Nephron progenitor cell (in vitro differentiated cells): ENCODE data around the gene HOXD11.

Source experiments
- DNase-seq: peaks from one replicate; pipeline ENCODE4 v3.0.0; 2021
- H3K27ac Mint-ChIP-seq: 2 replicates; pipeline ENCODE4 v1.8.0; 2021; ENCODE audit warnings: mild to moderate bottlenecking, moderate library complexity, mixed read lengths
- H3K27me3 Mint-ChIP-seq: 2 replicates; pipeline ENCODE4 v1.8.0; 2021; ENCODE audit warnings: mild to moderate bottlenecking, low read depth, mixed read lengths; ENCODE audit not compliant: poor library complexity
- H3K36me3 Mint-ChIP-seq: 2 replicates; pipeline ENCODE4 v1.8.0; 2021; ENCODE audit warnings: low read depth, mixed read lengths
- H3K4me1 Mint-ChIP-seq: 2 replicates; pipeline ENCODE4 v1.8.0; 2021; ENCODE audit warnings: mixed read lengths
- H3K4me3 Mint-ChIP-seq: 2 replicates; pipeline ENCODE4 v1.8.0; 2021; ENCODE audit warnings: mild to moderate bottlenecking, moderate library complexity, mixed read lengths
- H3K9me3 Mint-ChIP-seq: 2 replicates; pipeline ENCODE4 v1.8.0; 2021; ENCODE audit warnings: mild to moderate bottlenecking, moderate library complexity, mixed read lengths
- TF ChIP-seq, protein P1 (sequence below): fragments of 200-600 bp; sonication (generic); IDR thresholded peaks from 2 replicates; pipeline ENCODE4 v1.5.0; 2021; ENCODE audit warnings: antibody characterized with exemption

HOXD11 gene

GRCh38 chr2:176125772-176126054 lies 18.6 kb downstream of the HOXD11 start:
- Mint-ChIP-seq H3K36me3 (peaks cover 13% of the 10 kb centered on the region), H3K27me3 (peaks cover 5% of the 10 kb centered on the region), H3K4me3 (peak overlapping the region; percentile 95), H3K9me3 (no peaks in the 10 kb centered on the region), H3K27ac (peak overlapping the region; percentile 100), H3K4me1 (peaks cover 53% of the 10 kb centered on the region)
- TF ChIP-seq, protein P1, sequence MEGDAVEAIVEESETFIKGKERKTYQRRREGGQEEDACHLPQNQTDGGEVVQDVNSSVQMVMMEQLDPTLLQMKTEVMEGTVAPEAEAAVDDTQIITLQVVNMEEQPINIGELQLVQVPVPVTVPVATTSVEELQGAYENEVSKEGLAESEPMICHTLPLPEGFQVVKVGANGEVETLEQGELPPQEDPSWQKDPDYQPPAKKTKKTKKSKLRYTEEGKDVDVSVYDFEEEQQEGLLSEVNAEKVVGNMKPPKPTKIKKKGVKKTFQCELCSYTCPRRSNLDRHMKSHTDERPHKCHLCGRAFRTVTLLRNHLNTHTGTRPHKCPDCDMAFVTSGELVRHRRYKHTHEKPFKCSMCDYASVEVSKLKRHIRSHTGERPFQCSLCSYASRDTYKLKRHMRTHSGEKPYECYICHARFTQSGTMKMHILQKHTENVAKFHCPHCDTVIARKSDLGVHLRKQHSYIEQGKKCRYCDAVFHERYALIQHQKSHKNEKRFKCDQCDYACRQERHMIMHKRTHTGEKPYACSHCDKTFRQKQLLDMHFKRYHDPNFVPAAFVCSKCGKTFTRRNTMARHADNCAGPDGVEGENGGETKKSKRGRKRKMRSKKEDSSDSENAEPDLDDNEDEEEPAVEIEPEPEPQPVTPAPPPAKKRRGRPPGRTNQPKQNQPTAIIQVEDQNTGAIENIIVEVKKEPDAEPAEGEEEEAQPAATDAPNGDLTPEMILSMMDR = no peak
- DNase-seq = no peak

GRCh38 chr2:176126929-176127773 lies 20.1 kb downstream of the HOXD11 start:
- TF ChIP-seq, protein P1 = peak; percentile 95
- peaks cover 48% of the 10 kb centered on the region for H3K4me1 Mint-ChIP-seq
- H3K36me3 Mint-ChIP-seq = peaks cover 18% of the 10 kb centered on the region
- DNase-seq = peak; percentile 85
- peak overlapping the region; percentile 95 for H3K4me3 Mint-ChIP-seq
- H3K27ac Mint-ChIP-seq = peak overlapping the region; percentile 100
- no peaks in the 10 kb centered on the region for H3K9me3 Mint-ChIP-seq
- H3K27me3 Mint-ChIP-seq = peaks cover 2% of the 10 kb centered on the region

GRCh38 chr2:176127774-176128072 lies 20.6 kb downstream of the HOXD11 start:
- TF ChIP-seq, protein P1 = no peak
- H3K36me3 Mint-ChIP-seq = peaks cover 22% of the 10 kb centered on the region
- no peak for DNase-seq
- H3K9me3 Mint-ChIP-seq = no peaks in the 10 kb centered on the region
- peaks cover 49% of the 10 kb centered on the region for H3K4me1 Mint-ChIP-seq
- peak overlapping the region; percentile 95 for H3K4me3 Mint-ChIP-seq
- H3K27me3 Mint-ChIP-seq = peaks cover 5% of the 10 kb centered on the region
- H3K27ac Mint-ChIP-seq = peak overlapping the region; percentile 100

DNA sequence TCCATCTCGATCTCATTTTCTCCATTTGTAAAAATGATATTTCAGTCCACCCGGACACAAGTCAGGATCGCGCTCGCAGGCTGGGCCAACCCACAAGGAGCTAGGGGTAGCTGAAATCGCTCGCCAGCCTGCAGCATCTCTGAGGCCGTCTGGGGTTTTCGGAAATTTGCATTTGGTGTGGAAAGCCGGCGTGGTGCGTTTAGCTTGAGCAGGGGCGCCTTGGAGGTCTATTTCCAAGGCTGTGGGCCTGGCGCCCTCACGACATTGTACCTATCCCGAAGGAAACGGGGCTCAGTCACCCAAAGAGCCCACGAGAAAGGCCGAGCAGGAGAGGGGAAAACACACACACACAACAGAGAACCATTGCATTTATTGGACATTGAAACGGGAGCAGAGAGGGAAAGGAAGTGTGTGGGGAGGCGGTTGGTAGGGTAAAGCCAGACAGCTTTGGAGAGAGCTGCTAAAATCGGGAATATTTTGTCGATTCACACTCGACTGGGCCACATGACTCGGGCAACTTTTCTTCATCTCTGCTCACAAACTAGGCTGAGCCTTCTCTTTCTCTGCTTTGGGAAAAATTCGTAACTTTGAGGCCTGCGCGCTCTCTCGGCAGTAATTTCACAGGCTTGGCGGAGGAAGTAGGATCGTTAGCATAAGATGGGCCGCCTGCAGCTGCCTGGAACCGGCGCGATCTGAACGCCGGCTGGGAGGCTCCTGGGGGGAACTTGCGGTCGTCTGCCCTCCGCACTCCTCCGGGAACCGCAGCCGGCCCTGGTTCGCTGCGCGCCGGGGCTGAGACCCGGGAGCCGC lies 21.3 kb downstream of the HOXD11 start:
- H3K4me1 Mint-ChIP-seq = peaks cover 54% of the 10 kb centered on the region
- TF ChIP-seq, protein P1 = no peak
- no peaks in the 10 kb centered on the region for H3K9me3 Mint-ChIP-seq
- peaks cover 22% of the 10 kb centered on the region for H3K36me3 Mint-ChIP-seq
- peak overlapping the region; percentile 95 for H3K4me3 Mint-ChIP-seq
- no peak for DNase-seq
- peak overlapping the region; percentile 100 for H3K27ac Mint-ChIP-seq
- H3K27me3 Mint-ChIP-seq = peaks cover 7% of the 10 kb centered on the region

DNA sequence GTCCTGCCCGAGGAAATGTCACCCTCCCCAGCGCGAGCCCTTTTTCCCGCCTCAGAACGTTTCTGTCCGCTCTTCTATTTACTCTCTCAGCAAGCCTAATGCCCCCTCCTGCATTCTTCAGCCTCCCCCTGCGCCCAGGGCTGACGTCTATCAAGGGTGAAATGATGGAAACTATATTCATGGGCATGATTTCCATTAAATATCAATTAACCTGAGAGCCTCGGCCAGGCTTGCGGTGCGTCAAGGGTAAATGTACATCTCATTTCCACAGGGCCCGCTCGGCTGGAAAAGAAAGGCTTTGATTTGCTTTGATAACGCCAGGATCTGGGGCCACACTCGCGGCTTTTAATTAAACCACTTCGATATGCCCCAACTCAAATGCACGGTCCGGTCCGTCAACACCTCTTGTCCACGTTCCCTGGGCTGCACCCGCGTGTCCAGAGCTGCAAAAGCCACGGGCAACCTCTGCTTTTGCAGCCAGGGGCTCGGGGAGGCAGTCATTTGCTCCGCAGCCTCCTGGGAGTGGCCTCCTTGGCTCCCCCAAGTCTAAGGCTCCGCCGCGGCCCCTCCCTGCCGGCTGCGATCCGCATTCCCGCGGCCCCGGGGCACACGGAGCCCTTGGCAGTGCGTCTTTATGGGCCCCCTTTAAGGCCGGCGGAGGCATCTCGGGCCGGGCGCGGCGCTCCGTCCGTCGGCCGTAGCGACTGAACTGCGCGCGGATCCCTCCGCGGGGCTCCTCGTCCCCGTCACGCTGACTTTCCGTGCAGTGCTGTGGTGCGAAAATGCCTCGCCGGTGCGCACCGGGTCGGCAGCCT lies 22.1 kb downstream of the HOXD11 start, which contains the start of gene HOXD8:
HOXD8 (plus strand) TSS at position 724 of the 815 bp plus-strand sequence. CDS start 662 bp downstream, outside the sequence.
- Mint-ChIP-seq H3K9me3 (no peaks in the 10 kb centered on the region), H3K4me3 (peak within 1 kb of the TSS; percentile 100), H3K27ac (peak within 1 kb of the TSS; percentile 100), H3K27me3 (peaks cover 7% of the 10 kb centered on the region), H3K4me1 (peaks cover 62% of the 10 kb centered on the region), H3K36me3 (peaks cover 16% of the 10 kb centered on the region)
- TF ChIP-seq, protein P1 = no peak
- DNase-seq = peak; percentile 80
